ENCODE measurements around the gene POLN.

Gene POLN

GRCh38 chr4:2150076-2150475 is 91.8 kb downstream of the POLN start:
- DNase-seq (ENCODE audit: low spot score), result no peak
- TF ChIP-seq CTCF (IDR thresholded peaks at IDR 0.05; ENCODE audit: borderline replicate concordance, control extremely low read depth, extremely low read depth, insufficient read depth, missing control alignments), result no peak
- in situ Hi-C loops (cut with MboI; ENCODE audit: low sequenced_read_pairs, unreplicated experiment), result no loop called here

- in situ Hi-C loops (cut with MboI; ENCODE audit: low sequenced_read_pairs, unreplicated experiment), result no loop called here
- no peak for DNase-seq (ENCODE audit: low spot score)
- no peak for TF ChIP-seq CTCF (IDR thresholded peaks at IDR 0.05; ENCODE audit: borderline replicate concordance, control extremely low read depth, extremely low read depth, insufficient read depth, missing control alignments)
These were observed 99.1 kb downstream of the POLN start for GRCh38 chr4:2142630-2143427.

- no peak for TF ChIP-seq CTCF (IDR thresholded peaks at IDR 0.05; ENCODE audit: borderline replicate concordance, control extremely low read depth, extremely low read depth, insufficient read depth, missing control alignments)
- no peak for DNase-seq (ENCODE audit: low spot score)
- in situ Hi-C loops (cut with MboI; ENCODE audit: low sequenced_read_pairs, unreplicated experiment), result no loop called here
These were observed 100.0 kb downstream of the POLN start for GRCh38 chr4:2141762-2142451.

GRCh38 chr4:2141022-2141761 is 100.7 kb downstream of the POLN start:
- no peak for DNase-seq (ENCODE audit: low spot score)
- TF ChIP-seq CTCF (IDR thresholded peaks at IDR 0.05; ENCODE audit: borderline replicate concordance, control extremely low read depth, extremely low read depth, insufficient read depth, missing control alignments), result no peak
- in situ Hi-C loops (cut with MboI; ENCODE audit: low sequenced_read_pairs, unreplicated experiment), result no loop called here

GRCh38 chr4:2138846-2139500 is 102.9 kb downstream of the POLN start:
- no peak for DNase-seq (ENCODE audit: low spot score)
- in situ Hi-C loops (cut with MboI; ENCODE audit: low sequenced_read_pairs, unreplicated experiment), result no loop called here
- TF ChIP-seq CTCF (IDR thresholded peaks at IDR 0.05; ENCODE audit: borderline replicate concordance, control extremely low read depth, extremely low read depth, insufficient read depth, missing control alignments), result no peak

- DNase-seq (ENCODE audit: low spot score), result no peak
- in situ Hi-C loops (cut with MboI; ENCODE audit: low sequenced_read_pairs, unreplicated experiment), result no loop called here
- no peak for TF ChIP-seq CTCF (IDR thresholded peaks at IDR 0.05; ENCODE audit: borderline replicate concordance, control extremely low read depth, extremely low read depth, insufficient read depth, missing control alignments)
These were observed 105.2 kb downstream of the POLN start for GRCh38 chr4:2136726-2137125.

Data from GM13976 (cell line).